ENCODE data around the gene PRKN.

- TF ChIP-seq CTCF (conservative IDR thresholded peaks at IDR 0.05 in 1 of 2, IDR thresholded peaks at IDR 0.05 in 1 of 2; ENCODE audit: low read depth in 1 of 2, low read length in 2 of 2) (no peak), EZH2 (IDR thresholded peaks at IDR 0.05; ENCODE audit: low read length, missing control alignments) (no peak)
Observed at GRCh38 chr6:162560891-162561290, 166.7 kb downstream of the PRKN start.

Data from fibroblast of lung (primary cell).